ENCODE results near the gene CCDC194.
"Not testable (repeated sequence)": the region's sequence is repeated elsewhere in the genome, so short reads cannot be mapped to it uniquely, and the experiment has no call there.

Gene CCDC194

GRCh38 chr19:17389957-17390664 is 3.9 kb downstream of the CCDC194 start:
- peaks cover 4% of the 10 kb centered on the region for H3K27me3 ChIP-seq (replicated peaks; ENCODE audit: control insufficient read depth, insufficient read depth, low read length)
- peak overlapping the region; percentile 84 for H3K4me3 ChIP-seq (ENCODE audit: low read length)
- peaks cover 10% of the 10 kb centered on the region for H3K4me1 ChIP-seq (ENCODE audit: control insufficient read depth, insufficient read depth, low read length)
- H3K9me3 ChIP-seq (ENCODE audit: control insufficient read depth, low read length) = peaks cover 8% of the 10 kb centered on the region
- peak; percentile 31 for DNase-seq (ENCODE audit: low read depth)
- no peaks in the 10 kb centered on the region for H3K36me3 ChIP-seq (ENCODE audit: control insufficient read depth, insufficient read depth, low read length, severe bottlenecking)
- H3K9ac ChIP-seq (ENCODE audit: low read length) = peak overlapping the region; percentile 73

GRCh38 chr19:17389288-17389687 is 4.7 kb downstream of the CCDC194 start:
- no peak for DNase-seq (ENCODE audit: low read depth)
- Histone ChIP-seq H3K36me3 (ENCODE audit: control insufficient read depth, insufficient read depth, low read length, severe bottlenecking) (no peaks in the 10 kb centered on the region), H3K9me3 (ENCODE audit: control insufficient read depth, low read length) (peaks cover 8% of the 10 kb centered on the region), H3K4me3 (ENCODE audit: low read length) (no peak overlapping the region), H3K4me1 (ENCODE audit: control insufficient read depth, insufficient read depth, low read length) (peaks cover 10% of the 10 kb centered on the region), H3K27me3 (replicated peaks; ENCODE audit: control insufficient read depth, insufficient read depth, low read length) (peaks cover 4% of the 10 kb centered on the region), H3K9ac (ENCODE audit: low read length) (no peak overlapping the region)

- no peaks in the 10 kb centered on the region for H3K36me3 ChIP-seq (ENCODE audit: control insufficient read depth, insufficient read depth, low read length, severe bottlenecking)
- H3K4me3 ChIP-seq (ENCODE audit: low read length) = no peak overlapping the region
- peaks cover 8% of the 10 kb centered on the region for H3K9me3 ChIP-seq (ENCODE audit: control insufficient read depth, low read length)
- no peaks in the 10 kb centered on the region for H3K27me3 ChIP-seq (replicated peaks; ENCODE audit: control insufficient read depth, insufficient read depth, low read length)
- H3K4me1 ChIP-seq (ENCODE audit: control insufficient read depth, insufficient read depth, low read length) = peaks cover 5% of the 10 kb centered on the region
- peak; percentile 81 for DNase-seq (ENCODE audit: low read depth)
- H3K9ac ChIP-seq (ENCODE audit: low read length) = no peak overlapping the region
Measured at GRCh38 chr19:17385878-17386611, 8.0 kb downstream of the CCDC194 start.

GRCh38 chr19:17380426-17381138 is 13.4 kb downstream of the CCDC194 start:
- Histone ChIP-seq H3K36me3 (ENCODE audit: control insufficient read depth, insufficient read depth, low read length, severe bottlenecking) (no peaks in the 10 kb centered on the region), H3K27me3 (replicated peaks; ENCODE audit: control insufficient read depth, insufficient read depth, low read length) (peaks cover 13% of the 10 kb centered on the region), H3K4me1 (ENCODE audit: control insufficient read depth, insufficient read depth, low read length) (no peaks in the 10 kb centered on the region), H3K4me3 (ENCODE audit: low read length) (no peak overlapping the region), H3K9ac (ENCODE audit: low read length) (no peak overlapping the region), H3K9me3 (ENCODE audit: control insufficient read depth, low read length) (no peaks in the 10 kb centered on the region)
- DNase-seq (ENCODE audit: low read depth) = no peak

- H3K9me3 ChIP-seq (ENCODE audit: control insufficient read depth, low read length) = no peaks in the 10 kb centered on the region
- no peak overlapping the region for H3K9ac ChIP-seq (ENCODE audit: low read length)
- H3K4me1 ChIP-seq (ENCODE audit: control insufficient read depth, insufficient read depth, low read length) = no peaks in the 10 kb centered on the region
- H3K4me3 ChIP-seq (ENCODE audit: low read length) = no peak overlapping the region
- H3K27me3 ChIP-seq (replicated peaks; ENCODE audit: control insufficient read depth, insufficient read depth, low read length) = peaks cover 19% of the 10 kb centered on the region
- no peak for DNase-seq (ENCODE audit: low read depth)
- H3K36me3 ChIP-seq (ENCODE audit: control insufficient read depth, insufficient read depth, low read length, severe bottlenecking) = no peaks in the 10 kb centered on the region
Measured at GRCh38 chr19:17379221-17379631, 14.8 kb downstream of the CCDC194 start.

- Histone ChIP-seq H3K27me3 (replicated peaks; ENCODE audit: control insufficient read depth, insufficient read depth, low read length) (peaks cover 19% of the 10 kb centered on the region), H3K9me3 (ENCODE audit: control insufficient read depth, low read length) (no peaks in the 10 kb centered on the region), H3K36me3 (ENCODE audit: control insufficient read depth, insufficient read depth, low read length, severe bottlenecking) (no peaks in the 10 kb centered on the region), H3K4me1 (ENCODE audit: control insufficient read depth, insufficient read depth, low read length) (no peaks in the 10 kb centered on the region), H3K4me3 (ENCODE audit: low read length) (no peak overlapping the region), H3K9ac (ENCODE audit: low read length) (no peak overlapping the region)
- no peak for DNase-seq (ENCODE audit: low read depth)
Measured at GRCh38 chr19:17378271-17378670, 15.7 kb downstream of the CCDC194 start.

- DNase-seq (ENCODE audit: low read depth) = no peak
- Histone ChIP-seq H3K27me3 (replicated peaks; ENCODE audit: control insufficient read depth, insufficient read depth, low read length) (peaks cover 22% of the 10 kb centered on the region), H3K36me3 (ENCODE audit: control insufficient read depth, insufficient read depth, low read length, severe bottlenecking) (no peaks in the 10 kb centered on the region), H3K9me3 (ENCODE audit: control insufficient read depth, low read length) (no peaks in the 10 kb centered on the region), H3K4me3 (ENCODE audit: low read length) (no peak within 1 kb of the TSS), H3K4me1 (ENCODE audit: control insufficient read depth, insufficient read depth, low read length) (no peaks in the 10 kb centered on the region), H3K9ac (ENCODE audit: low read length) (no peak within 1 kb of the TSS)
Measured at GRCh38 chr19:17376935-17377600, 16.9 kb downstream of the CCDC194 start, which contains the start of gene PLVAP. TSS of gene PLVAP (minus strand) at chr19:17377342. CDS start at chr19:17377288, 54 bp downstream.

GRCh38 chr19:17370026-17370587 is 23.9 kb downstream of the CCDC194 start:
- H3K9me3 ChIP-seq (ENCODE audit: control insufficient read depth, low read length) = no peaks in the 10 kb centered on the region
- H3K4me3 ChIP-seq (ENCODE audit: low read length) = no peak overlapping the region
- H3K4me1 ChIP-seq (ENCODE audit: control insufficient read depth, insufficient read depth, low read length) = peaks cover 3% of the 10 kb centered on the region
- DNase-seq (ENCODE audit: low read depth) = peak; percentile 50
- H3K36me3 ChIP-seq (ENCODE audit: control insufficient read depth, insufficient read depth, low read length, severe bottlenecking) = no peaks in the 10 kb centered on the region
- H3K9ac ChIP-seq (ENCODE audit: low read length) = no peak overlapping the region
- H3K27me3 ChIP-seq (replicated peaks; ENCODE audit: control insufficient read depth, insufficient read depth, low read length) = peaks cover 11% of the 10 kb centered on the region

- no peaks in the 10 kb centered on the region for H3K9me3 ChIP-seq (ENCODE audit: control insufficient read depth, low read length)
- H3K9ac ChIP-seq (ENCODE audit: low read length) = no peak overlapping the region
- DNase-seq (ENCODE audit: low read depth) = no peak
- peaks cover 2% of the 10 kb centered on the region for H3K4me1 ChIP-seq (ENCODE audit: control insufficient read depth, insufficient read depth, low read length)
- no peak overlapping the region for H3K4me3 ChIP-seq (ENCODE audit: low read length)
- no peaks in the 10 kb centered on the region for H3K36me3 ChIP-seq (ENCODE audit: control insufficient read depth, insufficient read depth, low read length, severe bottlenecking)
- H3K27me3 ChIP-seq (replicated peaks; ENCODE audit: control insufficient read depth, insufficient read depth, low read length) = peaks cover 15% of the 10 kb centered on the region
Measured at GRCh38 chr19:17365361-17365760, 28.6 kb downstream of the CCDC194 start.

GRCh38 chr19:17363852-17364605 is 30.0 kb downstream of the CCDC194 start:
- not testable (repeated sequence) for H3K4me3 ChIP-seq (ENCODE audit: low read length); H3K9ac ChIP-seq (ENCODE audit: low read length); DNase-seq (ENCODE audit: low read depth); H3K36me3 ChIP-seq (ENCODE audit: control insufficient read depth, insufficient read depth, low read length, severe bottlenecking); H3K9me3 ChIP-seq (ENCODE audit: control insufficient read depth, low read length); H3K4me1 ChIP-seq (ENCODE audit: control insufficient read depth, insufficient read depth, low read length)
- peaks cover 21% of the 10 kb centered on the region for H3K27me3 ChIP-seq (replicated peaks; ENCODE audit: control insufficient read depth, insufficient read depth, low read length)
